ENCODE results near the gene MRPL50. TPM values are rescaled to one million over a fixed set of nuclear protein-coding genes. Genes with fewer than 3 reads are reported as not detected.

The MRPL50 gene
- total and polyA plus RNA-seq, 2 experiments from 2014 or later, result 25.5 to 59.0 TPM

GRCh38 chr9:101342595-101342994 lies 55.8 kb downstream of the MRPL50 start:
- Mint-ChIP-seq H3K4me1 (peaks cover 6% of the 10 kb centered on the region), H3K9me3 (no peaks in the 10 kb centered on the region), H3K27me3 (ENCODE audit: insufficient read depth, low read depth, poor library complexity) (no peaks in the 10 kb centered on the region), H3K36me3 (ENCODE audit: low read depth) (no peaks in the 10 kb centered on the region), H3K4me3 (no peak overlapping the region), H3K27ac (no peak overlapping the region)
- Histone ChIP-seq H3K4me3 (no peak overlapping the region), H3K27me3 (ENCODE audit: insufficient read depth) (no peaks in the 10 kb centered on the region), H4K20me1 (replicated peaks; ENCODE audit: insufficient read depth) (no peaks in the 10 kb centered on the region; the same call in 1 of the 2 replicates), H3K4me2 (no peak overlapping the region), H3K9me2 (ENCODE audit: insufficient read depth) (peaks cover 10% of the 10 kb centered on the region), H3K4me1 (ENCODE audit: insufficient read depth) (no peaks in the 10 kb centered on the region), H3K79me2 (replicated peaks; ENCODE audit: insufficient read depth) (no peaks in the 10 kb centered on the region), H3K27ac (ENCODE audit: low read depth) (no peak overlapping the region), H2AFZ (no peak overlapping the region), H3K36me3 (ENCODE audit: insufficient read depth) (no peaks in the 10 kb centered on the region), H3F3A (replicated peaks; ENCODE audit: low read depth) (no peaks in the 10 kb centered on the region)
- no peak for DNase-seq (ENCODE audit: low spot score)
- ATAC-seq, result no peak
- TF ChIP-seq, protein P1, sequence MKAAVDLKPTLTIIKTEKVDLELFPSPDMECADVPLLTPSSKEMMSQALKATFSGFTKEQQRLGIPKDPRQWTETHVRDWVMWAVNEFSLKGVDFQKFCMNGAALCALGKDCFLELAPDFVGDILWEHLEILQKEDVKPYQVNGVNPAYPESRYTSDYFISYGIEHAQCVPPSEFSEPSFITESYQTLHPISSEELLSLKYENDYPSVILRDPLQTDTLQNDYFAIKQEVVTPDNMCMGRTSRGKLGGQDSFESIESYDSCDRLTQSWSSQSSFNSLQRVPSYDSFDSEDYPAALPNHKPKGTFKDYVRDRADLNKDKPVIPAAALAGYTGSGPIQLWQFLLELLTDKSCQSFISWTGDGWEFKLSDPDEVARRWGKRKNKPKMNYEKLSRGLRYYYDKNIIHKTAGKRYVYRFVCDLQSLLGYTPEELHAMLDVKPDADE (IDR thresholded peaks at IDR 0.05), result no peak
- TF ChIP-seq POLR2AphosphoS5 (IDR thresholded peaks at IDR 0.05; ENCODE audit: low read depth) (no peak), NANOG (IDR thresholded peaks at IDR 0.05; ENCODE audit: borderline replicate concordance) (no peak), CTCF (conservative IDR thresholded peaks at IDR 0.05; ENCODE audit: low read depth in 2 of 2) (no peak), CREB1 (CRISPR knock-in tag; IDR thresholded peaks at IDR 0.05; ENCODE audit: low read depth) (no peak), JUNB (IDR thresholded peaks at IDR 0.05; ENCODE audit: unreplicated experiment) (no peak), EZH2 (IDR thresholded peaks at IDR 0.05; ENCODE audit: low read depth, unreplicated experiment) (no peak), STAT1 (IDR thresholded peaks at IDR 0.05; ENCODE audit: unreplicated experiment) (no peak), EZH2phosphoT487 (IDR thresholded peaks at IDR 0.05; ENCODE audit: unreplicated experiment) (no peak), ZNF114 (CRISPR knock-in tag; IDR thresholded peaks at IDR 0.05) (no peak), ZNF331 (CRISPR knock-in tag; IDR thresholded peaks at IDR 0.05; ENCODE audit: low read depth) (no peak)
- TF ChIP-seq, protein P2, sequence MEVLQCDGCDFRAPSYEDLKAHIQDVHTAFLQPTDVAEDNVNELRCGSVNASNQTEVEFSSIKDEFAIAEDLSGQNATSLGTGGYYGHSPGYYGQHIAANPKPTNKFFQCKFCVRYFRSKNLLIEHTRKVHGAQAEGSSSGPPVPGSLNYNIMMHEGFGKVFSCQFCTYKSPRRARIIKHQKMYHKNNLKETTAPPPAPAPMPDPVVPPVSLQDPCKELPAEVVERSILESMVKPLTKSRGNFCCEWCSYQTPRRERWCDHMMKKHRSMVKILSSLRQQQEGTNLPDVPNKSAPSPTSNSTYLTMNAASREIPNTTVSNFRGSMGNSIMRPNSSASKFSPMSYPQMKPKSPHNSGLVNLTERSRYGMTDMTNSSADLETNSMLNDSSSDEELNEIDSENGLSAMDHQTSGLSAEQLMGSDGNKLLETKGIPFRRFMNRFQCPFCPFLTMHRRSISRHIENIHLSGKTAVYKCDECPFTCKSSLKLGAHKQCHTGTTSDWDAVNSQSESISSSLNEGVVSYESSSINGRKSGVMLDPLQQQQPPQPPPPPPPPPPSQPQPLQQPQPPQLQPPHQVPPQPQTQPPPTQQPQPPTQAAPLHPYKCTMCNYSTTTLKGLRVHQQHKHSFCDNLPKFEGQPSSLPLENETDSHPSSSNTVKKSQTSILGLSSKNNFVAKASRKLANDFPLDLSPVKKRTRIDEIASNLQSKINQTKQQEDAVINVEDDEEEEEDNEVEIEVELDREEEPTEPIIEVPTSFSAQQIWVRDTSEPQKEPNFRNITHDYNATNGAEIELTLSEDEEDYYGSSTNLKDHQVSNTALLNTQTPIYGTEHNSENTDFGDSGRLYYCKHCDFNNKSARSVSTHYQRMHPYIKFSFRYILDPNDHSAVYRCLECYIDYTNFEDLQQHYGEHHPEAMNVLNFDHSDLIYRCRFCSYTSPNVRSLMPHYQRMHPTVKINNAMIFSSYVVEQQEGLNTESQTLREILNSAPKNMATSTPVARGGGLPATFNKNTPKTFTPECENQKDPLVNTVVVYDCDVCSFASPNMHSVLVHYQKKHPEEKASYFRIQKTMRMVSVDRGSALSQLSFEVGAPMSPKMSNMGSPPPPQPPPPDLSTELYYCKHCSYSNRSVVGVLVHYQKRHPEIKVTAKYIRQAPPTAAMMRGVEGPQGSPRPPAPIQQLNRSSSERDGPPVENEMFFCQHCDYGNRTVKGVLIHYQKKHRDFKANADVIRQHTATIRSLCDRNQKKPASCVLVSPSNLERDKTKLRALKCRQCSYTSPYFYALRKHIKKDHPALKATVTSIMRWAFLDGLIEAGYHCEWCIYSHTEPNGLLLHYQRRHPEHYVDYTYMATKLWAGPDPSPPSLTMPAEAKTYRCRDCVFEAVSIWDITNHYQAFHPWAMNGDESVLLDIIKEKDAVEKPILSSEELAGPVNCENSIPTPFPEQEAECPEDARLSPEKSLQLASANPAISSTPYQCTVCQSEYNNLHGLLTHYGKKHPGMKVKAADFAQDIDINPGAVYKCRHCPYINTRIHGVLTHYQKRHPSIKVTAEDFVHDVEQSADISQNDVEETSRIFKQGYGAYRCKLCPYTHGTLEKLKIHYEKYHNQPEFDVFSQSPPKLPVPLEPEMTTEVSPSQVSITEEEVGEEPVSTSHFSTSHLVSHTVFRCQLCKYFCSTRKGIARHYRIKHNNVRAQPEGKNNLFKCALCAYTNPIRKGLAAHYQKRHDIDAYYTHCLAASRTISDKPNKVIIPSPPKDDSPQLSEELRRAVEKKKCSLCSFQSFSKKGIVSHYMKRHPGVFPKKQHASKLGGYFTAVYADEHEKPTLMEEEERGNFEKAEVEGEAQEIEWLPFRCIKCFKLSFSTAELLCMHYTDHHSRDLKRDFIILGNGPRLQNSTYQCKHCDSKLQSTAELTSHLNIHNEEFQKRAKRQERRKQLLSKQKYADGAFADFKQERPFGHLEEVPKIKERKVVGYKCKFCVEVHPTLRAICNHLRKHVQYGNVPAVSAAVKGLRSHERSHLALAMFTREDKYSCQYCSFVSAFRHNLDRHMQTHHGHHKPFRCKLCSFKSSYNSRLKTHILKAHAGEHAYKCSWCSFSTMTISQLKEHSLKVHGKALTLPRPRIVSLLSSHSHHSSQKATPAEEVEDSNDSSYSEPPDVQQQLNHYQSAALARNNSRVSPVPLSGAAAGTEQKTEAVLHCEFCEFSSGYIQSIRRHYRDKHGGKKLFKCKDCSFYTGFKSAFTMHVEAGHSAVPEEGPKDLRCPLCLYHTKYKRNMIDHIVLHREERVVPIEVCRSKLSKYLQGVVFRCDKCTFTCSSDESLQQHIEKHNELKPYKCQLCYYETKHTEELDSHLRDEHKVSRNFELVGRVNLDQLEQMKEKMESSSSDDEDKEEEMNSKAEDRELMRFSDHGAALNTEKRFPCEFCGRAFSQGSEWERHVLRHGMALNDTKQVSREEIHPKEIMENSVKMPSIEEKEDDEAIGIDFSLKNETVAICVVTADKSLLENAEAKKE (CRISPR knock-in tag; IDR thresholded peaks at IDR 0.05), result no peak
- TF ChIP-seq, protein P3, sequence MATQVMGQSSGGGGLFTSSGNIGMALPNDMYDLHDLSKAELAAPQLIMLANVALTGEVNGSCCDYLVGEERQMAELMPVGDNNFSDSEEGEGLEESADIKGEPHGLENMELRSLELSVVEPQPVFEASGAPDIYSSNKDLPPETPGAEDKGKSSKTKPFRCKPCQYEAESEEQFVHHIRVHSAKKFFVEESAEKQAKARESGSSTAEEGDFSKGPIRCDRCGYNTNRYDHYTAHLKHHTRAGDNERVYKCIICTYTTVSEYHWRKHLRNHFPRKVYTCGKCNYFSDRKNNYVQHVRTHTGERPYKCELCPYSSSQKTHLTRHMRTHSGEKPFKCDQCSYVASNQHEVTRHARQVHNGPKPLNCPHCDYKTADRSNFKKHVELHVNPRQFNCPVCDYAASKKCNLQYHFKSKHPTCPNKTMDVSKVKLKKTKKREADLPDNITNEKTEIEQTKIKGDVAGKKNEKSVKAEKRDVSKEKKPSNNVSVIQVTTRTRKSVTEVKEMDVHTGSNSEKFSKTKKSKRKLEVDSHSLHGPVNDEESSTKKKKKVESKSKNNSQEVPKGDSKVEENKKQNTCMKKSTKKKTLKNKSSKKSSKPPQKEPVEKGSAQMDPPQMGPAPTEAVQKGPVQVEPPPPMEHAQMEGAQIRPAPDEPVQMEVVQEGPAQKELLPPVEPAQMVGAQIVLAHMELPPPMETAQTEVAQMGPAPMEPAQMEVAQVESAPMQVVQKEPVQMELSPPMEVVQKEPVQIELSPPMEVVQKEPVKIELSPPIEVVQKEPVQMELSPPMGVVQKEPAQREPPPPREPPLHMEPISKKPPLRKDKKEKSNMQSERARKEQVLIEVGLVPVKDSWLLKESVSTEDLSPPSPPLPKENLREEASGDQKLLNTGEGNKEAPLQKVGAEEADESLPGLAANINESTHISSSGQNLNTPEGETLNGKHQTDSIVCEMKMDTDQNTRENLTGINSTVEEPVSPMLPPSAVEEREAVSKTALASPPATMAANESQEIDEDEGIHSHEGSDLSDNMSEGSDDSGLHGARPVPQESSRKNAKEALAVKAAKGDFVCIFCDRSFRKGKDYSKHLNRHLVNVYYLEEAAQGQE (IDR thresholded peaks at IDR 0.05; ENCODE audit: unreplicated experiment), result no peak

All from GM23338 (cell line).